Caco-2 (cell line): ENCODE measurements around the gene PAXIP1. TPM values are rescaled to one million over a fixed set of nuclear protein-coding genes. Genes with fewer than 3 reads are reported as not detected.

ENCODE experiments used
- BruUV-seq: library from RNA; stranded (reverse); fragments of 400-500 nt; replicated peaks from 2 replicates; lab custom pipeline; 2021; lab: Mats Ljungman, UMichigan
- CTCF ChIA-PET: fragments of 300-600 bp; sonication (Branson Sonifier 250); formaldehyde crosslinking; loops from one replicate; lab custom pipeline; 2022; ENCODE audit warnings: antibody characterized with exemption; lab: Charles Lee
- POLR2A ChIA-PET: fragments of 300-600 bp; sonication (Branson Sonifier 250); formaldehyde crosslinking; loops from one replicate; lab custom pipeline; 2022; ENCODE audit warnings: antibody characterized with exemption; lab: Charles Lee
- DNase-seq, 2 experiments: peaks; one replicate each; pipeline versions ENCODE4 v3.0.0 to v3.0.0-alpha.2; 2020 to 2022
- H3K27me3 ChIP-seq: replicated peaks from 2 replicates; pipeline ENCODE4 v1.6.0; 2011; ENCODE audit warnings: low read length; ENCODE audit not compliant: control insufficient read depth, insufficient read depth
- H3K36me3 ChIP-seq: 2 replicates; pipeline ENCODE4 v1.5.1; 2011; ENCODE audit warnings: low read length; ENCODE audit not compliant: control insufficient read depth, insufficient read depth
- H3K4me1 ChIP-seq: fragments of 250-450 bp; sonication (Bioruptor Pico); 2 replicates; pipeline ENCODE4 v1.5.1; 2020; ENCODE audit warnings: mild to moderate bottlenecking
- H3K4me3 ChIP-seq: 2 replicates; pipeline ENCODE4 v1.5.1; 2011; ENCODE audit warnings: low read depth, mild to moderate bottlenecking, control low read depth, low read length
- H3K9me3 ChIP-seq: fragments of 250-450 bp; sonication (Bioruptor Pico); 2 replicates; pipeline ENCODE4 v1.5.1; 2020; ENCODE audit warnings: mild to moderate bottlenecking, moderate library complexity
- H3K27ac Mint-ChIP-seq: one replicate; pipeline ENCODE4 v1.8.0; 2022; ENCODE audit warnings: mixed read lengths; ENCODE audit not compliant: unreplicated experiment
- H3K27me3 Mint-ChIP-seq: one replicate; pipeline ENCODE4 v1.8.0; 2022; ENCODE audit warnings: mixed read lengths; ENCODE audit not compliant: insufficient read depth, unreplicated experiment
- H3K36me3 Mint-ChIP-seq: one replicate; pipeline ENCODE4 v1.8.0; 2022; ENCODE audit warnings: mild to moderate bottlenecking, mixed read lengths; ENCODE audit not compliant: insufficient read depth, unreplicated experiment
- H3K4me1 Mint-ChIP-seq: one replicate; pipeline ENCODE4 v1.8.0; 2022; ENCODE audit warnings: low read depth, mixed read lengths; ENCODE audit not compliant: unreplicated experiment
- H3K4me3 Mint-ChIP-seq: one replicate; pipeline ENCODE4 v1.8.0; 2022; ENCODE audit warnings: mild to moderate bottlenecking, moderate library complexity, mixed read lengths; ENCODE audit not compliant: unreplicated experiment
- H3K9me3 Mint-ChIP-seq: one replicate; pipeline ENCODE4 v1.8.0; 2022; ENCODE audit warnings: mixed read lengths; ENCODE audit not compliant: unreplicated experiment
- CTCF ChIP-seq, 2 experiments: fragments of 200-600 bp in 1 of 2; IDR thresholded peaks; 1 replicate in 1 of 2; 2 replicates in 1 of 2; pipeline versions ENCODE4 v1.5.1 to v1.8.0; 2011 to 2022; ENCODE audit warnings: antibody characterized with exemption in 1 of 2, control low read depth in 1 of 2, inconsistent platforms in 1 of 2, low read depth in 1 of 2, low read length in 1 of 2, mild to moderate bottlenecking in 1 of 2, moderate library complexity in 1 of 2; ENCODE audit not compliant: insufficient read depth in 1 of 2, severe bottlenecking in 1 of 2, unreplicated experiment in 1 of 2
- intact Hi-C: fragments of 100-400 bp; cut with micrococcal nuclease; formaldehyde crosslinking; loops from one replicate; pipeline ENCODE4 v1.10.0; 2022; ENCODE audit not compliant: unreplicated experiment
- total RNA-seq: library from RNA; stranded (reverse); gene quantifications from 2 replicates; pipeline ENCODE4 v1.2.3, GENCODE V29; 2022

The PAXIP1 gene
- total RNA-seq, 1 experiment from 2014 or later, result 31.5 TPM

GRCh38 chr7:154996101-154996500, 6.8 kb downstream of the PAXIP1 start:
- Histone ChIP-seq H3K9me3 (no peaks in the 10 kb centered on the region), H3K4me1 (no peaks in the 10 kb centered on the region), H3K36me3 (no peaks in the 10 kb centered on the region; the same call in 1 of the 2 replicates), H3K4me3 (no peak overlapping the region), H3K27me3 (no peaks in the 10 kb centered on the region)
- no peaks in the 10 kb centered on the region for H3K9me3 Mint-ChIP-seq
- no peak overlapping the region for H3K27ac Mint-ChIP-seq
- no TSS peak for BruUV-seq
- intact Hi-C loops, result no loop called here
- no peaks in the 10 kb centered on the region for H3K27me3 Mint-ChIP-seq
- TF ChIP-seq CTCF (IDR thresholded peaks at IDR 0.05; ENCODE audit: insufficient read depth in 1 of 2, low read depth in 1 of 2, low read length in 1 of 2, severe bottlenecking in 1 of 2, unreplicated experiment in 1 of 2), result no peak
- no peaks in the 10 kb centered on the region for H3K4me1 Mint-ChIP-seq
- CTCF ChIA-PET, result no interaction called here
- POLR2A ChIA-PET, result no interaction called here
- H3K4me3 Mint-ChIP-seq, result no peak overlapping the region
- DNase-seq, result no peak
- peaks cover 32% of the 10 kb centered on the region for H3K36me3 Mint-ChIP-seq

GRCh38 chr7:154994996-154995395, 7.9 kb downstream of the PAXIP1 start:
- BruUV-seq, result no TSS peak
- CTCF ChIA-PET, result no interaction called here
- no peak for TF ChIP-seq CTCF (IDR thresholded peaks at IDR 0.05; ENCODE audit: insufficient read depth in 1 of 2, low read depth in 1 of 2, low read length in 1 of 2, severe bottlenecking in 1 of 2, unreplicated experiment in 1 of 2)

GRCh38 chr7:154990964-154991540, 11.9 kb downstream of the PAXIP1 start:
- intact Hi-C loops, result no loop called here
- Mint-ChIP-seq H3K4me3 (no peak overlapping the region), H3K36me3 (peaks cover 36% of the 10 kb centered on the region), H3K27ac (no peak overlapping the region), H3K9me3 (no peaks in the 10 kb centered on the region), H3K27me3 (no peaks in the 10 kb centered on the region), H3K4me1 (no peaks in the 10 kb centered on the region)
- TF ChIP-seq CTCF (IDR thresholded peaks at IDR 0.05; ENCODE audit: insufficient read depth in 1 of 2, low read depth in 1 of 2, low read length in 1 of 2, severe bottlenecking in 1 of 2, unreplicated experiment in 1 of 2), result no peak
- ChIA-PET POLR2A (no interaction called here), CTCF (no interaction called here)
- DNase-seq, result no peak
- H3K4me3 ChIP-seq, result no peak overlapping the region
- no peaks in the 10 kb centered on the region for H3K36me3 ChIP-seq
- no TSS peak for BruUV-seq
- H3K9me3 ChIP-seq, result no peaks in the 10 kb centered on the region
- H3K4me1 ChIP-seq, result no peaks in the 10 kb centered on the region
- no peaks in the 10 kb centered on the region for H3K27me3 ChIP-seq

More at GRCh38 chr7:154994996-154995395, 7.9 kb downstream of the PAXIP1 start:
- no peaks in the 10 kb centered on the region for H3K4me1 ChIP-seq
- H3K36me3 Mint-ChIP-seq, result peaks cover 42% of the 10 kb centered on the region
- no peaks in the 10 kb centered on the region for H3K27me3 ChIP-seq
- H3K27me3 Mint-ChIP-seq, result no peaks in the 10 kb centered on the region
- POLR2A ChIA-PET, result no interaction called here
- H3K4me1 Mint-ChIP-seq, result no peaks in the 10 kb centered on the region
- H3K36me3 ChIP-seq, result no peaks in the 10 kb centered on the region; the same call in 1 of the 2 replicates
- no peak overlapping the region for H3K27ac Mint-ChIP-seq
- intact Hi-C loops, result no loop called here
- no peak overlapping the region for H3K4me3 Mint-ChIP-seq
- DNase-seq, result no peak
- H3K4me3 ChIP-seq, result no peak overlapping the region
- no peaks in the 10 kb centered on the region for H3K9me3 ChIP-seq
- no peaks in the 10 kb centered on the region for H3K9me3 Mint-ChIP-seq
